ENCODE data around the gene TAF4B. TPM values are rescaled to one million over a fixed set of nuclear protein-coding genes. Genes with fewer than 3 reads are reported as not detected.
A peak's percentile ranks its signal among the peaks of the same experiment; 100 is the strongest.
"Not testable (repeated sequence)": the region's sequence is repeated elsewhere in the genome, so short reads cannot be mapped to it uniquely, and the experiment has no call there.

The TAF4B gene
- total and polyA plus RNA-seq, 5 donors from 2014 or later = 1.6 to 5.6 (median 4.6) TPM

DNA sequence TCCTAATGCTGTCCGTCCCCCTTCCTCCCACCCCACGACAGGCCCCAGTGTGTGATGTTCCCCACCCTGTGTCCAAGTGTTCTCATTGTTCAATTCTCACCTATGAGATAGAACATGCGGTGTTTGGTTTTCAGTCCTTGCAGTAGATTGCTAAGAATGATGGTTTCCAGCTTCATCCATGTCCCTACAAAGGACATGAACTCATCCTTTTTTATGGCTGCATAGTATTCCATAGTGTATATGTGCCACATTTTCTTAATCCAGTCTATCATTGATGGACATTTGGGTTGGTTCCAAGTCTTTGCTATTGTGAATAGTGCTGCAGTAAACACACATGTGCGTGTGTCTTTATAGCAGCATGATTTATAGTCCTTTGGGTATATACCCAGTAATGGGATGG is 12.5 kb downstream of the TAF4B start:
- Mint-ChIP-seq H3K36me3 (peaks cover 21% of the 10 kb centered on the region), H3K4me1 (peaks cover 0 to 15% (median 7%) of the 10 kb centered on the region in 4 donors), H3K9me3 (peaks cover 0 to 23% (median 5%) of the 10 kb centered on the region in 7 donors)
- H3K27me3 ChIP-seq (ENCODE audit: control insufficient read depth, insufficient read depth, low read length); H3K27ac Mint-ChIP-seq; ATAC-seq (ENCODE audit: low read depth in 2 of 2); H3K36me3 ChIP-seq (ENCODE audit: control insufficient read depth, insufficient read depth, low read length); H3K4me3 ChIP-seq (ENCODE audit: low read depth, low read length); H3K4me3 Mint-ChIP-seq; H3K9me3 ChIP-seq (ENCODE audit: control insufficient read depth in 2 of 2, low read length in 2 of 2); H3K27ac ChIP-seq (ENCODE audit: insufficient read depth, low read length, poor library complexity, severe bottlenecking); DNase-seq; H3K4me1 ChIP-seq (ENCODE audit: control insufficient read depth, insufficient read depth, low read length, poor library complexity, severe bottlenecking); H3K27me3 Mint-ChIP-seq: not testable (repeated sequence)

DNA sequence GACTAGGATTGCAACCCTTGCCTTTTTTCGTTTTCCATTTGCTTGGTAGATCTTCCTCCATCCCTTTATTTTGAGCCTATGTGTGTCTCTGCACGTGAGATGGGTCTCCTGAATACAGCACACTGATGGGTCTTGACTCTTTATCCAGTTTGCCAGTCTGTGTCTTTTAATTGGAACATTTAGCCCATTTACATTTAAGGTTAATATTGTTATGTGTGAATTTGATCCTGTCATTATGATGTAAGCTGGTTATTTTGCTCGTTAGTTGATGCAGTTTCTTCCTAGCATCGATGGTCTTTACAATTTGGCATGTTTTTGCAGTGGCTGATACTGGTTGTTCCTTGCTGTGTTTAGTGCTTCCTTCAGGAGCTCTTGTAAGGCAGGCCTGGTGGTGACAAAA is 16.1 kb downstream of the TAF4B start:
- H3K9me3 Mint-ChIP-seq = peaks cover 0 to 25% (median 6%) of the 10 kb centered on the region in 7 donors

DNA sequence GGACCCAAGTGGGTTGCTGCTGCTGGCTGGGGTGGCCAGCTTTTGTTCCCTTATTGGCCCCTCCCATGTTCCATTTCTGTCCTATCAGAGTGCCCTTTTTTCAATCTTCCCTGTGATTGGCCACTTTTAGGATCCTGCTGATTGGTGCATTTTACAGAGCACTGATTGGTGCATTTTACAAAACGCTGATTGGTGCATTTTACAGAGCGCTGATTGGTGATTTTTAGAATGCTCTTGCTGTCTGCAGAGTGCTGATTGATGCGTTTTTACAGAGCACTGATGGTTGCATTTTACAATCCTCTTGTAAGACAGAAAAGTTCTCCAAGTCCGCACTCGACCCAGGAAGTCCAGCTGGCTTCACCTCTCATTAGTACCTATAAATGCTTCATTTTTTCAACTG is 19.2 kb downstream of the TAF4B start:
- ATAC-seq (ENCODE audit: low read depth in 2 of 2); DNase-seq; H3K36me3 ChIP-seq (ENCODE audit: control insufficient read depth, insufficient read depth, low read length); H3K4me3 Mint-ChIP-seq; H3K27me3 ChIP-seq (ENCODE audit: control insufficient read depth, insufficient read depth, low read length); H3K4me1 Mint-ChIP-seq; H3K4me1 ChIP-seq (ENCODE audit: control insufficient read depth, insufficient read depth, low read length, poor library complexity, severe bottlenecking); H3K4me3 ChIP-seq (ENCODE audit: low read depth, low read length); H3K27ac ChIP-seq (ENCODE audit: insufficient read depth, low read length, poor library complexity, severe bottlenecking); H3K9me3 ChIP-seq (ENCODE audit: control insufficient read depth in 2 of 2, low read length in 2 of 2); H3K27ac Mint-ChIP-seq; H3K27me3 Mint-ChIP-seq: not testable (repeated sequence)
- Mint-ChIP-seq H3K36me3 (peaks cover 28% of the 10 kb centered on the region), H3K9me3 (peaks cover 0 to 25% (median 6%) of the 10 kb centered on the region in 7 donors)

More for the DNA sequence above, 16.1 kb downstream of the TAF4B start:
- H3K4me1 Mint-ChIP-seq; H3K27ac Mint-ChIP-seq; H3K27me3 ChIP-seq (ENCODE audit: control insufficient read depth, insufficient read depth, low read length); H3K27me3 Mint-ChIP-seq; ATAC-seq (ENCODE audit: low read depth in 2 of 2); H3K9me3 ChIP-seq (ENCODE audit: control insufficient read depth in 2 of 2, low read length in 2 of 2); H3K36me3 ChIP-seq (ENCODE audit: control insufficient read depth, insufficient read depth, low read length); DNase-seq; H3K4me1 ChIP-seq (ENCODE audit: control insufficient read depth, insufficient read depth, low read length, poor library complexity, severe bottlenecking); H3K4me3 ChIP-seq (ENCODE audit: low read depth, low read length); H3K27ac ChIP-seq (ENCODE audit: insufficient read depth, low read length, poor library complexity, severe bottlenecking); H3K4me3 Mint-ChIP-seq: not testable (repeated sequence)
- peaks cover 28% of the 10 kb centered on the region for H3K36me3 Mint-ChIP-seq

DNA sequence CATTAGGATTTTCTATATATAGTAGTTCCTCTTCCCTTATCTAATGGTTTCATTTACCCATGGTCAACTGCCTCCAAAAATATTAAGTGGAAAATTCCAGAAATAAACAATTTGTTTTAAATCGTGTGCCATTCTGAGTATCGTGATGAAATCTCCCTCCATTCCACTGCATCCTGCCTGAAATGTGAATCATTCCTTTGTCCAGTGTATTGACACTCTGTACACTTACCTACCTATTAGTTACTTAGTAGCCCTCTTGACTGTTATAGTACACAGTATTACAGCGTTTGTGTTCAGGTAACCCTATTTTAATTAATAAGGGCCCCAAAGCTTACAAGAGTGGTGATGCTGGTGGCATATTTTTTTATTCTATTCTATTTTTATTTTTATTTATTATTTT is 26.2 kb downstream of the TAF4B start:
- Histone ChIP-seq H3K4me3 (ENCODE audit: low read depth, low read length) (no peak overlapping the region), H3K4me1 (ENCODE audit: control insufficient read depth, insufficient read depth, low read length, poor library complexity, severe bottlenecking) (no peaks in the 10 kb centered on the region), H3K27me3 (ENCODE audit: control insufficient read depth, insufficient read depth, low read length) (no peaks in the 10 kb centered on the region), H3K36me3 (ENCODE audit: control insufficient read depth, insufficient read depth, low read length) (no peaks in the 10 kb centered on the region), H3K27ac (ENCODE audit: insufficient read depth, low read length, poor library complexity, severe bottlenecking) (no peak overlapping the region), H3K9me3 (ENCODE audit: control insufficient read depth in 2 of 2, low read length in 2 of 2) (no peaks in the 10 kb centered on the region)
- DNase-seq (no peak), ATAC-seq (ENCODE audit: low read depth in 2 of 2) (no peak)
- Mint-ChIP-seq H3K4me3 (no peak overlapping the region), H3K27ac (no peak overlapping the region), H3K27me3 (no peaks in the 10 kb centered on the region), H3K36me3 (no peaks in the 10 kb centered on the region), H3K9me3 (peaks cover 0 to 1% (median 0%) of the 10 kb centered on the region in 7 donors), H3K4me1 (peaks cover 5 to 25% (median 15%) of the 10 kb centered on the region in 4 donors)

DNA sequence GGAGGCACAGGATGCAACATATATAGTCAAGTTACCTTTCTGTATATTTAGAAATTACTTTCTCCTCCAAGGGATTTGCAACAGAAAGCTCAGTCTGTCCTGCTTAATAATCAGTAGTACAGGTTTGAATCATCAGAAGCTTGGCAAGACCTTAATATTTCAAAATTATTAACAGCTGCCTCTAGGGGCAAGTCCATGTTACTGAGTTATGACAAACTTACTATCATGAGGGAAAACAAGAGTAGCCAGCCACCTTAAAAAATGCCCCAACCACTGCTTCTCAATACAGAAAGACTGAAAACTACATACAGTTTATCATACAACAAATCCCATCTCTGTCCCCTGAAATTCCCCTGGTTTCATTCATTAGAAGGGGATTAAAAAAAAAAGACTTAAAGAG is 28.6 kb downstream of the TAF4B start:
- not testable (repeated sequence) for H3K4me1 ChIP-seq (ENCODE audit: control insufficient read depth, insufficient read depth, low read length, poor library complexity, severe bottlenecking); H3K36me3 Mint-ChIP-seq; H3K9me3 Mint-ChIP-seq; H3K9me3 ChIP-seq (ENCODE audit: control insufficient read depth in 2 of 2, low read length in 2 of 2); H3K27me3 Mint-ChIP-seq; H3K4me3 ChIP-seq (ENCODE audit: low read depth, low read length); H3K4me3 Mint-ChIP-seq; DNase-seq; ATAC-seq (ENCODE audit: low read depth in 2 of 2); H3K36me3 ChIP-seq (ENCODE audit: control insufficient read depth, insufficient read depth, low read length); H3K27me3 ChIP-seq (ENCODE audit: control insufficient read depth, insufficient read depth, low read length); H3K27ac ChIP-seq (ENCODE audit: insufficient read depth, low read length, poor library complexity, severe bottlenecking)
- peaks cover 6 to 29% (median 18%) of the 10 kb centered on the region in 4 donors for H3K4me1 Mint-ChIP-seq
- H3K27ac Mint-ChIP-seq = peak overlapping the region in 1 of 3 donors; percentile 43

- peak in 1 of 2 donors; percentile 24 for ATAC-seq (ENCODE audit: low read depth in 2 of 2)
- Histone ChIP-seq H3K4me1 (ENCODE audit: control insufficient read depth, insufficient read depth, low read length, poor library complexity, severe bottlenecking) (no peaks in the 10 kb centered on the region), H3K27ac (ENCODE audit: insufficient read depth, low read length, poor library complexity, severe bottlenecking) (no peak overlapping the region), H3K4me3 (ENCODE audit: low read depth, low read length) (no peak overlapping the region), H3K9me3 (ENCODE audit: control insufficient read depth in 2 of 2, low read length in 2 of 2) (no peaks in the 10 kb centered on the region), H3K36me3 (ENCODE audit: control insufficient read depth, insufficient read depth, low read length) (no peaks in the 10 kb centered on the region), H3K27me3 (ENCODE audit: control insufficient read depth, insufficient read depth, low read length) (no peaks in the 10 kb centered on the region)
- Mint-ChIP-seq H3K27ac (peak overlapping the region in 2 of 3 donors; percentile 2 to 72), H3K36me3 (no peaks in the 10 kb centered on the region), H3K27me3 (no peaks in the 10 kb centered on the region), H3K4me1 (peaks cover 6 to 28% (median 20%) of the 10 kb centered on the region in 4 donors), H3K4me3 (no peak overlapping the region), H3K9me3 (peaks cover 0 to 3% (median 0%) of the 10 kb centered on the region in 7 donors)
- no peak for DNase-seq
These were observed 29.7 kb downstream of the TAF4B start for GRCh38 chr18:26255695-26256622.

DNA sequence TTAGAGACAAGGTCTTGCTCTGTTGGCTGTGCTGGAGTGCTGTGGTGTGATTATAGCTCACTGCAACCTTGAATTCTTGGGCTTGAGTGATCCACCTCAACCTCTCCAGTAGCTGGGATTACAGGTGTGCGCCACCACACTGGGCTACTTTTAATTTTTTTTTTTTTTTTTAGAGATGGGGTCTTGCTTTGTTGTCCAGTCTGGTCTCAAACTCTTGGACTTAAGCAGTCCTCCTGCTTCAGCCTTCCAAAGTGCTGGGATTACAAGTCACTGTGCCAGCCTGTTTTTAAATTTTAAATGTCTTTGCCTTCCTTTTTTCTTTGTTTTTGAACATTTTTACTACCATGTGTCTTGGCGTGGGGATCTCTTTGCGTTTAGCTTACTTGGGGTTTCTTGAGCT is 32.5 kb downstream of the TAF4B start:
- H3K27ac Mint-ChIP-seq = no peak overlapping the region
- H3K27ac ChIP-seq (ENCODE audit: insufficient read depth, low read length, poor library complexity, severe bottlenecking) = no peak overlapping the region
- no peaks in the 10 kb centered on the region for H3K27me3 ChIP-seq (ENCODE audit: control insufficient read depth, insufficient read depth, low read length)
- DNase-seq (no peak), ATAC-seq (ENCODE audit: low read depth in 2 of 2) (no peak)
- H3K9me3 Mint-ChIP-seq = peaks cover 0 to 3% (median 0%) of the 10 kb centered on the region in 7 donors
- H3K27me3 Mint-ChIP-seq = no peaks in the 10 kb centered on the region
- no peaks in the 10 kb centered on the region for H3K9me3 ChIP-seq (ENCODE audit: control insufficient read depth in 2 of 2, low read length in 2 of 2)
- H3K4me1 Mint-ChIP-seq = peaks cover 6 to 25% (median 20%) of the 10 kb centered on the region in 4 donors
- no peak overlapping the region for H3K4me3 Mint-ChIP-seq
- H3K36me3 ChIP-seq (ENCODE audit: control insufficient read depth, insufficient read depth, low read length) = no peaks in the 10 kb centered on the region
- H3K4me3 ChIP-seq (ENCODE audit: low read depth, low read length) = no peak overlapping the region
- no peaks in the 10 kb centered on the region for H3K4me1 ChIP-seq (ENCODE audit: control insufficient read depth, insufficient read depth, low read length, poor library complexity, severe bottlenecking)
- H3K36me3 Mint-ChIP-seq = no peaks in the 10 kb centered on the region

DNA sequence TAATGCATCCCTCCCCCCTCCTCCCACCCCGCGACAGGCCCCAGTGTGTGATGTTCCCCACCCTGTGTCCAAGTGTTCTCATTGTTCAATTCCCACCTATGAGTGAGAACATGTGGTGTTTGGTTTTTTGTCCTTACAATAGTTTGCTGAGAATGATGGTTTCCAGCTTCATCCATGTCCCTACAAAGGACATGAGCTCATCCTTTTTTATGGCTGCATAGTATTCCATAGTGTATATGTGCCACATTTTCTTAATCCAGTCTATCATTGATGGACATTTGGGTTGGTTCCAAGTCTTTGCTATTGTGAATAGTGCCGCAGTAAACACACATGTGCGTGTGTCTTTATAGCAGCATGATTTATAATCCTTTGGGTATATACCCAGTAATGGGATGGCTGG is 33.2 kb downstream of the TAF4B start:
- H3K9me3 ChIP-seq (ENCODE audit: control insufficient read depth in 2 of 2, low read length in 2 of 2); H3K27me3 Mint-ChIP-seq; H3K4me3 ChIP-seq (ENCODE audit: low read depth, low read length); H3K27ac Mint-ChIP-seq; DNase-seq; H3K9me3 Mint-ChIP-seq; H3K4me1 ChIP-seq (ENCODE audit: control insufficient read depth, insufficient read depth, low read length, poor library complexity, severe bottlenecking); H3K27me3 ChIP-seq (ENCODE audit: control insufficient read depth, insufficient read depth, low read length); H3K36me3 Mint-ChIP-seq; ATAC-seq (ENCODE audit: low read depth in 2 of 2); H3K36me3 ChIP-seq (ENCODE audit: control insufficient read depth, insufficient read depth, low read length); H3K4me3 Mint-ChIP-seq; H3K27ac ChIP-seq (ENCODE audit: insufficient read depth, low read length, poor library complexity, severe bottlenecking): not testable (repeated sequence)
- H3K4me1 Mint-ChIP-seq = peaks cover 6 to 25% (median 20%) of the 10 kb centered on the region in 4 donors
